ENCODE data around the gene RPL22. TPM values are rescaled to one million over a fixed set of nuclear protein-coding genes. Genes with fewer than 3 reads are reported as not detected.
A peak's percentile ranks its signal among the peaks of the same experiment; 100 is the strongest.
"Not testable (repeated sequence)": the region's sequence is repeated elsewhere in the genome, so short reads cannot be mapped to it uniquely, and the experiment has no call there.

Gene RPL22
- total RNA-seq, 6 experiments from 2014 or later: 233 to 341 (median 324) TPM

DNA sequence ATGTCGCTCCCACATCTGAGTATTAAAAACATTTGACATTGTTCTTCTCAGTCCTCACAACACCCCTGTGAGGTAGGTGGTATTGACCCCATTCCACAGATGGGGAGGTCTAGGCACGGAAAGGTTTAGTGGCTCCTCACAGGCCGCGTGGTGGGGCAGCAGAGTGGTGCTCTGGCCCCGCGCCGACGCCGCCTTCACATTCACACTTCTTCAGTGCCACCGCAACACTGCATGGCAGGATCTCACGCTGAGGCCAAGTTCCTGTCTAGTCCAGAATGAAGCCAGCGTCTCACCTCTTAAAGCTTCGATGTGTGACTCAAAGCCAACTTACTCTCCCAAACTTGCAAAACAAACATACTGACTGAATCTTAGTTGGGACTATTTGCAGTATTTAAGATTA lies 24.2 kb upstream of the RPL22 start:
- 0 out of 2 replicates have a peak, but pooled peaks cover 12% of the 10 kb centered on the region for H3K4me1 Mint-ChIP-seq (ENCODE audit: low read depth)
- H3K9me3 Mint-ChIP-seq: no peaks in the 10 kb centered on the region
- TF ChIP-seq, protein P1, sequence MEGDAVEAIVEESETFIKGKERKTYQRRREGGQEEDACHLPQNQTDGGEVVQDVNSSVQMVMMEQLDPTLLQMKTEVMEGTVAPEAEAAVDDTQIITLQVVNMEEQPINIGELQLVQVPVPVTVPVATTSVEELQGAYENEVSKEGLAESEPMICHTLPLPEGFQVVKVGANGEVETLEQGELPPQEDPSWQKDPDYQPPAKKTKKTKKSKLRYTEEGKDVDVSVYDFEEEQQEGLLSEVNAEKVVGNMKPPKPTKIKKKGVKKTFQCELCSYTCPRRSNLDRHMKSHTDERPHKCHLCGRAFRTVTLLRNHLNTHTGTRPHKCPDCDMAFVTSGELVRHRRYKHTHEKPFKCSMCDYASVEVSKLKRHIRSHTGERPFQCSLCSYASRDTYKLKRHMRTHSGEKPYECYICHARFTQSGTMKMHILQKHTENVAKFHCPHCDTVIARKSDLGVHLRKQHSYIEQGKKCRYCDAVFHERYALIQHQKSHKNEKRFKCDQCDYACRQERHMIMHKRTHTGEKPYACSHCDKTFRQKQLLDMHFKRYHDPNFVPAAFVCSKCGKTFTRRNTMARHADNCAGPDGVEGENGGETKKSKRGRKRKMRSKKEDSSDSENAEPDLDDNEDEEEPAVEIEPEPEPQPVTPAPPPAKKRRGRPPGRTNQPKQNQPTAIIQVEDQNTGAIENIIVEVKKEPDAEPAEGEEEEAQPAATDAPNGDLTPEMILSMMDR (IDR thresholded peaks at IDR 0.05): no peak
- H3K36me3 Mint-ChIP-seq (ENCODE audit: low read depth): peaks cover 38% of the 10 kb centered on the region
- H3K27me3 Mint-ChIP-seq (ENCODE audit: insufficient read depth): no peaks in the 10 kb centered on the region
- H3K4me3 Mint-ChIP-seq: no peak overlapping the region
- H3K27ac Mint-ChIP-seq: no peak overlapping the region
- DNase-seq: no peak

DNA sequence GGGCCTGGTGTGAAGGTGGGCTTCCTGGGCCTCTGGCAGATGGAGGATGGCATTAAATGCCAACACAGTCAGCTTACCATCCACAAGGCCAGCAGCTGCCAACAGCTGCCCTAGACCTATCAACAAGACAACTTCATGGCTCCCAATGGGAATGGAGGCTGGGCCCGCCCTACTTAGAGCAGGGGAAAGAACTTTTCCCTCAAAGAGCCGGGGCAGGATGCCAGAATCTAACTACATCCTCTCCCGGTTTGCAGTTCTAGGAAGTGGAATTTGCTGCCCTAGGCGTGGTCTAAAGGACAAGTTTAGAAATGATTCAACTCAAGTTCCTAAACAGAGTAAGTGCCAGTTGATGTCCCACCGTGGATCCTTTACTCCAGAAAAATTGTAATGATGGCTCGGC lies 23.2 kb upstream of the RPL22 start:
- H3K9me3 Mint-ChIP-seq: no peaks in the 10 kb centered on the region
- 0 out of 2 replicates have a peak, but pooled peaks cover 12% of the 10 kb centered on the region for H3K4me1 Mint-ChIP-seq (ENCODE audit: low read depth)
- peak; percentile 18 for DNase-seq
- TF ChIP-seq, protein P1 (IDR thresholded peaks at IDR 0.05): no peak
- H3K27me3 Mint-ChIP-seq (ENCODE audit: insufficient read depth): no peaks in the 10 kb centered on the region; the same call in 1 of the 2 replicates
- H3K4me3 Mint-ChIP-seq: no peak overlapping the region
- no peak overlapping the region; the same call in 1 of the 2 replicates for H3K27ac Mint-ChIP-seq
- peaks cover 38% of the 10 kb centered on the region for H3K36me3 Mint-ChIP-seq (ENCODE audit: low read depth)

DNA sequence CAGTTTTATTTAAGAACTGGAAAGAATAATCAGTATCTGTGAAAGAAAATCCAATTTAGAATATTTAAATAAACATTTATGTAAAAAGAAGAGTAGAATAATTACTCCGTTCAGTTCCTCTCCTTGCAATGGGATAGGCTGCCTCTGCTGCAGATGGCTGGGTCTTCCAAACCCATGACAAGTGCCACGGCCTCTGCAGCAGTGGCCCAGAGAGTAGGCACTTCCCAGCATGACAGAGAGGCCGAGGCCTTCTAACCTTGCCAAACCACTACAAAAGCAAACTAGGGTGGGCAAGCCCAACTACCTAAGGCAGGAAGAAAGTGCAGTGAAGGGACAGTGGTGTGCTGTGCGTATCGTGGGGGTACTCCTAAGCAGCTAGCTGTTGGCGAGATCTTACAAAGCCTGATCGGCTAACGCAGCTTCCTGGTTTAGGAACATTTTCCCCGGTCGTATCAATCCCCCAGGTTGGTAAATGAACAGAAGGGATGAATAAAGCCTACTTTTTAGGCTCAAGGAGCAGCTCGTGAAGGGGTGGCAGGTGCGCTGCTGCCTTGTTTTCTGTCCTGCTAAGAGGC lies 21.9 kb upstream of the RPL22 start:
- Mint-ChIP-seq H3K9me3 (no peaks in the 10 kb centered on the region), H3K4me1 (ENCODE audit: low read depth) (0 out of 2 replicates have a peak, but pooled peaks cover 12% of the 10 kb centered on the region), H3K27me3 (ENCODE audit: insufficient read depth) (no peaks in the 10 kb centered on the region; the same call in 1 of the 2 replicates), H3K36me3 (ENCODE audit: low read depth) (peaks cover 29% of the 10 kb centered on the region), H3K27ac (no peak overlapping the region), H3K4me3 (no peak overlapping the region)
- no peak for DNase-seq
- TF ChIP-seq, protein P1 (IDR thresholded peaks at IDR 0.05): no peak

DNA sequence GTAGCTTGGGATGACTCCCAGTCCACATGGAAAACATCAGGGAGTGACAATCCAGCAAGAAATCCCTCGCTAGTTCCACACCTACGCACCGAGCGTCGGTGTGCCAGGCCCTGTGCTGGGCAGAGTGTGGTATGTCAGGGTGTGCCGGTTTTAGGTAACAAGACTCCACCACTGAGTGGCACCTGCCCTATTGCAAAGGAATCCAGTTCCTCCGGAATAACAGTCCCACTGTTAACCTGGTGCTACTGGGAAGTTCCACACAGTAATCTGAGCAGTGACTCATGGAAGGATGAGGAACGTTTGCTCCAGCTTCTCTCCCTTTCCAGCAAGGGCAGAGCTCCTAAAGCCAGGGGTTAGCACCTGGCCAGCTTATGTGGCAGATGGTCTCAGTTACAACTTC lies 20.8 kb upstream of the RPL22 start:
- TF ChIP-seq, protein P1 (IDR thresholded peaks at IDR 0.05): no peak
- DNase-seq: no peak
- Mint-ChIP-seq H3K9me3 (no peaks in the 10 kb centered on the region), H3K27ac (no peak overlapping the region), H3K27me3 (ENCODE audit: insufficient read depth) (no peaks in the 10 kb centered on the region; the same call in 1 of the 2 replicates), H3K36me3 (ENCODE audit: low read depth) (peaks cover 21% of the 10 kb centered on the region), H3K4me3 (no peak overlapping the region), H3K4me1 (ENCODE audit: low read depth) (0 out of 2 replicates have a peak, but pooled peaks cover 7% of the 10 kb centered on the region)

DNA sequence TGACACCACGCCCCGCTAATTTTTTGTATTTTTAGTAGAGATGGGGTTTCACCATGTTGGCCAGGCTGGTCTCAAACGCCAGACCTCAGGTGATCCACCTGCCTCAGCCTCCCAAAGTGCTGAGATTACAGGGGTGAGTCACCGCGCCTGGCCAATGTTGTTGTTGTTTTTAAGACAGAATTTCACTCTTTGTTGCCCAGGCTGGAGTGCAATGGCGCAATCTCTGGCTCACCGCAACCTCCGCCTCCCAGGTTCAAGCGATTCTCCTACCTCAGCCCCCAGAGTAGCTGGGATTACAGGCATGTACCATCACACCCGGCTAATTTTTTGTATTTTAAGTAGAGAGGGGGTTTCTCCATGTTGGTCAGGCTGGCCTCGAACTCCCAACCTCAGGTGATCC lies 20.2 kb upstream of the RPL22 start:
- H3K9me3 Mint-ChIP-seq; H3K27ac Mint-ChIP-seq; H3K27me3 Mint-ChIP-seq (ENCODE audit: insufficient read depth); H3K4me1 Mint-ChIP-seq (ENCODE audit: low read depth); DNase-seq; H3K4me3 Mint-ChIP-seq: not testable (repeated sequence)
- peaks cover 15% of the 10 kb centered on the region for H3K36me3 Mint-ChIP-seq (ENCODE audit: low read depth)

DNA sequence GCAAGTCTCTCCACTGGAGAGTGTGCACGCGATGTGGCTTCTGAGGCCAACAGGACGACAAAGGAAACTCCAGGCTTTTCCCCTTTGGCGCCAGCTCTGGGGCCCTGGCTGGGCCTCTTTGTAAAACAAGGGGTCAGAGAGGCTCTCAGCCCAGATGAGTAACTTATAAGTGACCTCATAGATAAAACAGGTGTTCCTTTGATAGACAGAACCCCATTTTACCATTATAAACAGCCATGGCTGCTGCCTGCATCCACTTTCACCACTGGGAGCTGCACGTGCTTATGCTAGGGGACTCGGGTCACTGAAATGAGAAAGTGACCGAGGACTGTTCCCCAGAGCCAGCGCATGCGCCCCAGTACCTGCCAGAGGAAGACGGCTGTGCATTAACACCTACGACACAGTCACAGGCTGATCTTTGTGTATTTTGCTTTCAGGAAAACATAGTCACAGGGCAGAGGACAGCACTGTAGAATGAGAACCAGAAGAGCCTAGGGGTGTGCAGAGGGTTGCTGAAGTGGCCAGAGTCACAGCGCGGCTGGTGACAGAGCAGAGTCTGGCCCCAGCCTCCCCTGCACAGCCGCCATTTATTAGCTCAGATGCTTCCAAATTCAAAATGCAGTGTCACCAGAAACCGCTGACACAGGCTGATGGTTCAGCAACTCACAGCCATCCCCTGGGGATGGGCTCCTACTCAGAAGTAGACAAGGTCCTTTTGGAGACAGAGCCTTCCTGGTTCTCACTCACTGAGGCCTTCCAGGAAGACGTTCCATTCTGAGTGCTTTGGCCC lies 19.2 kb upstream of the RPL22 start:
- Mint-ChIP-seq H3K9me3 (no peaks in the 10 kb centered on the region; the same call in 1 of the 2 replicates), H3K4me1 (ENCODE audit: low read depth) (no peaks in the 10 kb centered on the region), H3K4me3 (no peak overlapping the region), H3K27me3 (ENCODE audit: insufficient read depth) (no peaks in the 10 kb centered on the region; the same call in 1 of the 2 replicates), H3K36me3 (ENCODE audit: low read depth) (peaks cover 4% of the 10 kb centered on the region; the same call in 1 of the 2 replicates), H3K27ac (no peak overlapping the region)
- no peak for DNase-seq
- TF ChIP-seq, protein P1 (IDR thresholded peaks at IDR 0.05): no peak
